Type B pancreatic cell (in vitro differentiated cells): ENCODE measurements around the gene TRHDE. TPM values are rescaled to one million over a fixed set of nuclear protein-coding genes. Genes with fewer than 3 reads are reported as not detected.
"Not testable (repeated sequence)": the region's sequence is repeated elsewhere in the genome, so short reads cannot be mapped to it uniquely, and the experiment has no call there.

ENCODE experiments used
- DNase-seq: peaks from one replicate; pipeline ENCODE4 v3.0.0; 2021; ENCODE audit warnings: mixed read lengths; ENCODE audit not compliant: unreplicated experiment; ENCODE audit errors: extremely low spot score
- H3K27ac Mint-ChIP-seq: 2 replicates; pipeline ENCODE4 v1.8.0; 2021; ENCODE audit warnings: mild to moderate bottlenecking, mixed read lengths
- H3K27me3 Mint-ChIP-seq: 2 replicates; pipeline ENCODE4 v1.8.0; 2021; ENCODE audit warnings: mixed read lengths
- H3K36me3 Mint-ChIP-seq: 2 replicates; pipeline ENCODE4 v1.8.0; 2021; ENCODE audit warnings: mixed read lengths
- H3K4me1 Mint-ChIP-seq: one replicate; pipeline ENCODE4 v1.8.0; 2021; ENCODE audit warnings: mixed read lengths; ENCODE audit not compliant: unreplicated experiment
- H3K4me3 Mint-ChIP-seq: 2 replicates; pipeline ENCODE4 v1.8.0; 2021; ENCODE audit warnings: mild to moderate bottlenecking, mixed read lengths
- H3K9me3 Mint-ChIP-seq: 2 replicates; pipeline ENCODE4 v1.8.0; 2021; ENCODE audit warnings: mixed read lengths
- total RNA-seq: library from RNA; stranded (reverse); gene quantifications from 2 replicates; pipeline ENCODE4 v1.2.1, GENCODE V29; 2021; ENCODE audit warnings: low replicate concordance
- TF ChIP-seq, protein P1 (sequence below): fragments of 200-600 bp; sonication (generic); conservative IDR thresholded peaks from 2 replicates; pipeline ENCODE4 v1.5.0; 2021; ENCODE audit warnings: antibody characterized with exemption, mild to moderate bottlenecking

The TRHDE gene
- total RNA-seq, 1 donor from 2014 or later: 3.2 TPM

GRCh38 chr12:72692338-72692737, 420.2 kb downstream of the TRHDE start:
- Mint-ChIP-seq H3K9me3 (no peaks in the 10 kb centered on the region), H3K27me3 (no peaks in the 10 kb centered on the region), H3K4me3 (no peak overlapping the region), H3K36me3 (no peaks in the 10 kb centered on the region), H3K4me1 (peaks cover 6% of the 10 kb centered on the region), H3K27ac (no peak overlapping the region)
- no peak for DNase-seq
- TF ChIP-seq, protein P1, sequence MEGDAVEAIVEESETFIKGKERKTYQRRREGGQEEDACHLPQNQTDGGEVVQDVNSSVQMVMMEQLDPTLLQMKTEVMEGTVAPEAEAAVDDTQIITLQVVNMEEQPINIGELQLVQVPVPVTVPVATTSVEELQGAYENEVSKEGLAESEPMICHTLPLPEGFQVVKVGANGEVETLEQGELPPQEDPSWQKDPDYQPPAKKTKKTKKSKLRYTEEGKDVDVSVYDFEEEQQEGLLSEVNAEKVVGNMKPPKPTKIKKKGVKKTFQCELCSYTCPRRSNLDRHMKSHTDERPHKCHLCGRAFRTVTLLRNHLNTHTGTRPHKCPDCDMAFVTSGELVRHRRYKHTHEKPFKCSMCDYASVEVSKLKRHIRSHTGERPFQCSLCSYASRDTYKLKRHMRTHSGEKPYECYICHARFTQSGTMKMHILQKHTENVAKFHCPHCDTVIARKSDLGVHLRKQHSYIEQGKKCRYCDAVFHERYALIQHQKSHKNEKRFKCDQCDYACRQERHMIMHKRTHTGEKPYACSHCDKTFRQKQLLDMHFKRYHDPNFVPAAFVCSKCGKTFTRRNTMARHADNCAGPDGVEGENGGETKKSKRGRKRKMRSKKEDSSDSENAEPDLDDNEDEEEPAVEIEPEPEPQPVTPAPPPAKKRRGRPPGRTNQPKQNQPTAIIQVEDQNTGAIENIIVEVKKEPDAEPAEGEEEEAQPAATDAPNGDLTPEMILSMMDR: no peak

DNA sequence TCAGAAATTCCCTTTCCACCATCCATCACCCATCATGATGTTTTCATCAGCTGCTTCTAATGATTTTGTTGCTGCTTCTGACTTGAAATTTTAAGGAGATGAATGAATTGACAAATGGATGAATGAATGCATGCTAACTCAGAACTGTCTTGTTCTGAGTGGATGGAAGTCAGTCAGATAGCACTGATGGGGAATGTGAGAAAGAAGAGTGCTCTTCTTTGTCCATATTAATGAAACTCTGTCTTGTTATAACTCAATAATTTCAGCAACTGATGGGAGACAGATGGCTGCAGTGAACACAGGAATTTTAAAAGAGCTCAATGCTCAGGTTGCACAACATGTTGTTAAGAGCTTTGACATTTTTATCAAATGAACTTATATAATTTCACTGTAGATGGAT, 422.0 kb downstream of the TRHDE start:
- peaks cover 3% of the 10 kb centered on the region for H3K9me3 Mint-ChIP-seq
- DNase-seq: no peak
- no peaks in the 10 kb centered on the region for H3K27me3 Mint-ChIP-seq
- TF ChIP-seq, protein P1: no peak
- H3K36me3 Mint-ChIP-seq: no peaks in the 10 kb centered on the region
- peaks cover 6% of the 10 kb centered on the region for H3K4me1 Mint-ChIP-seq
- H3K4me3 Mint-ChIP-seq: no peak overlapping the region
- no peak overlapping the region for H3K27ac Mint-ChIP-seq

- Mint-ChIP-seq H3K27ac (no peak overlapping the region), H3K27me3 (no peaks in the 10 kb centered on the region), H3K4me3 (no peak overlapping the region), H3K4me1 (no peaks in the 10 kb centered on the region), H3K36me3 (no peaks in the 10 kb centered on the region), H3K9me3 (peaks cover 3% of the 10 kb centered on the region)
- TF ChIP-seq, protein P1: peak; percentile 28
- no peak for DNase-seq
These were observed 427.2 kb downstream of the TRHDE start for GRCh38 chr12:72699362-72699761.

DNA sequence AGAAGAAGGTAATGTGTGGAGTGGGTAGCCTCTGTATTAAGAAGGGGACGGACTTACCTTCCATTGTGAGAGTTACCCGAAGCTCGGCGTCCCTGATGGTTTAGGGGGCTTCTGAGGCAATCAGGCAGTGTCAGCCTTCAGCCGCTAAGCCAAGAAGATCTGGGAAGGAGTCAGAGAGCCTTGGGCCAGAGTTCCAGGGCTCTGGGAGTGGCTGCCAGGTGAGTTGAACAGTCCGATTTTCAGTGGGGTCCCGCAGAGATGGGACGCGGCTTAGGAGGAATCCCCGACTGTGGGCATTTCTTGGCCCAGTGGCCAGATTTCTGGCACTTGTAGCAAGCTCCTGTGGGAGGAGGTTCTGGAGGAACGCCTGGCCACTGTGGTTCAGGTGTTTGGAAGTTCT, 439.9 kb downstream of the TRHDE start:
- not testable (repeated sequence) for H3K4me3 Mint-ChIP-seq, H3K27ac Mint-ChIP-seq, DNase-seq, H3K4me1 Mint-ChIP-seq, H3K27me3 Mint-ChIP-seq, H3K36me3 Mint-ChIP-seq, H3K9me3 Mint-ChIP-seq

GRCh38 chr12:72716221-72716620, 444.1 kb downstream of the TRHDE start:
- H3K27ac Mint-ChIP-seq: no peak overlapping the region
- H3K9me3 Mint-ChIP-seq: no peaks in the 10 kb centered on the region
- no peak for DNase-seq
- no peak overlapping the region for H3K4me3 Mint-ChIP-seq
- H3K4me1 Mint-ChIP-seq: peaks cover 13% of the 10 kb centered on the region
- TF ChIP-seq, protein P1: no peak
- H3K27me3 Mint-ChIP-seq: no peaks in the 10 kb centered on the region
- H3K36me3 Mint-ChIP-seq: no peaks in the 10 kb centered on the region

DNA sequence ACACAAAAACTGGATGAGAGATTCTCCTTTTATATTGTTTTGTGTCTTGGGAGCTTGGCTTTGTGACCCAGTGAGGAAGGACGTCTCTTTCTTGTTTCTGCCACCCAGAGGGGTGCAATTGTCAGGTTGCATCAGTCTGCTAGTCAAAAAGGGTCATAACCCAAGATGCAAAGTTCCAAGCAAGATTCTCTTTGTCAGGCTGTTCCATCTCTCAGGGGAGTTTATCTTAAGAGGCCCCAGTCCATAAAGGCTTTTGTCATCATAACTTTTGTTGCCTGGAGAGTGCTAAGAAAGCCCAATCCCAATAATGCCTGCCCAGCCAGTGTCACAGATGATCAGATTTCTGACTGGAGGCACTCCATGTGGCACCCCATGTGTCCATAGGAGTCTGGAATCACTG, 444.9 kb downstream of the TRHDE start:
- Mint-ChIP-seq H3K36me3 (no peaks in the 10 kb centered on the region), H3K27me3 (no peaks in the 10 kb centered on the region), H3K4me1 (peaks cover 13% of the 10 kb centered on the region), H3K27ac (no peak overlapping the region), H3K4me3 (no peak overlapping the region), H3K9me3 (no peaks in the 10 kb centered on the region)
- TF ChIP-seq, protein P1: no peak
- no peak for DNase-seq
